Breast epithelium (tissue), 4 donors: ENCODE data around the gene ADAMTSL3. TPM values are rescaled to one million over a fixed set of nuclear protein-coding genes. Genes with fewer than 3 reads are reported as not detected.

Experiments used
- DNase-seq, 2 donors: peaks; one replicate each; pipeline ENCODE4 v3.0.0-alpha.2; 2019; ENCODE audit warnings: low spot score in 2 of 2
- H3K27ac ChIP-seq, 2 donors: fragments of 200-600 bp; sonication (generic) in 1 of 2; one replicate each; pipeline ENCODE4 v1.5.1; 2016 to 2019; ENCODE audit warnings: mild to moderate bottlenecking in 1 of 2
- H3K27me3 ChIP-seq, 2 donors: fragments of 200-600 bp; sonication (generic) in 1 of 2; one replicate each; pipeline versions ENCODE4 v1.5.1 to v1.6.0; 2017 to 2019; ENCODE audit warnings: control low read depth in 1 of 2, mild to moderate bottlenecking in 1 of 2
- H3K36me3 ChIP-seq: fragments of 200-600 bp; one replicate; pipeline ENCODE4 v1.5.1; 2019
- H3K4me1 ChIP-seq, 2 donors: fragments of 200-600 bp; sonication (generic); one replicate each; pipeline ENCODE4 v1.5.1; 2016 to 2019; ENCODE audit warnings: control low read depth in 1 of 2
- H3K4me3 ChIP-seq, 3 donors: fragments of 200-600 bp; sonication (generic); 1 replicate in 2 of 3; 2 replicates in 1 of 3; pipeline ENCODE4 v1.5.1; 2016 to 2019; ENCODE audit warnings: mild to moderate bottlenecking in 3 of 3, moderate library complexity in 2 of 3
- H3K9me3 ChIP-seq, 2 donors: fragments of 200-600 bp; sonication (generic) in 1 of 2; one replicate each; pipeline ENCODE4 v1.5.1; 2016 to 2019; ENCODE audit warnings: control low read depth in 1 of 2
- CTCF ChIP-seq, 3 donors: fragments of 450-650 bp; IDR thresholded peaks; one replicate each; pipeline ENCODE4 v1.5.1; 2016 to 2017; ENCODE audit warnings: antibody characterized with exemption in 3 of 3, mild to moderate bottlenecking in 3 of 3, moderate library complexity in 3 of 3
- POLR2A ChIP-seq: fragments of 450-650 bp; IDR thresholded peaks from one replicate; pipeline ENCODE4 v1.6.1; 2016; ENCODE audit warnings: antibody characterized with exemption, mild to moderate bottlenecking, moderate library complexity
- POLR2AphosphoS5 ChIP-seq, 3 donors: sonication (generic); formaldehyde crosslinking; IDR thresholded peaks; one replicate each; pipeline ENCODE4 v1.6.1; 2017; ENCODE audit warnings: antibody characterized with exemption in 3 of 3
- intact Hi-C: fragments of 100-400 bp; cut with DNase I; formaldehyde crosslinking; loops from one replicate; pipeline ENCODE4 v1.15.1; 2023; ENCODE audit warnings: low total_unique reads
- total RNA-seq, 3 donors: library from RNA; depleted of rRNA; stranded (reverse); fragments of >200 nt; gene quantifications; one replicate each; pipeline ENCODE4 v1.1.0, GENCODE V29; 2016

The ADAMTSL3 gene
- total RNA-seq, 3 donors from 2014 or later: 1.8 to 3.9 (median 2.7) TPM

GRCh38 chr15:83928878-83929418 lies 275.0 kb downstream of the ADAMTSL3 start:
- Histone ChIP-seq H3K4me3 (no peak overlapping the region), H3K36me3 (no peaks in the 10 kb centered on the region), H3K27ac (peak overlapping the region in 1 of 2 donors; percentile 44), H3K27me3 (no peaks in the 10 kb centered on the region), H3K9me3 (peaks cover 0 to 4% of the 10 kb centered on the region in 2 donors), H3K4me1 (no peaks in the 10 kb centered on the region)
- TF ChIP-seq POLR2A (no peak), POLR2AphosphoS5 (IDR thresholded peaks at IDR 0.05) (no peak), CTCF (IDR thresholded peaks at IDR 0.05) (no peak)
- no peak for DNase-seq
- intact Hi-C loops: no loop called here

- DNase-seq: no peak
- Histone ChIP-seq H3K27ac (peak overlapping the region; percentile 44 to 51), H3K4me3 (no peak overlapping the region), H3K9me3 (peaks cover 0 to 4% of the 10 kb centered on the region in 2 donors), H3K36me3 (no peaks in the 10 kb centered on the region), H3K27me3 (no peaks in the 10 kb centered on the region), H3K4me1 (no peaks in the 10 kb centered on the region)
- intact Hi-C loops: no loop called here
- TF ChIP-seq POLR2AphosphoS5 (IDR thresholded peaks at IDR 0.05): no peak
- TF ChIP-seq CTCF (IDR thresholded peaks at IDR 0.05): no peak
- no peak for TF ChIP-seq POLR2A
Observed at GRCh38 chr15:83929619-83930018, 275.7 kb downstream of the ADAMTSL3 start.

- TF ChIP-seq POLR2A (no peak), POLR2AphosphoS5 (IDR thresholded peaks at IDR 0.05) (no peak), CTCF (IDR thresholded peaks at IDR 0.05) (no peak)
Observed at GRCh38 chr15:83930392-83931212, 276.7 kb downstream of the ADAMTSL3 start.

GRCh38 chr15:83935774-83936173 lies 281.9 kb downstream of the ADAMTSL3 start:
- H3K4me3 ChIP-seq: no peak overlapping the region
- no peak for TF ChIP-seq CTCF (IDR thresholded peaks at IDR 0.05)
- no peak for TF ChIP-seq POLR2A
- no peak for TF ChIP-seq POLR2AphosphoS5 (IDR thresholded peaks at IDR 0.05)
- no peak overlapping the region for H3K27ac ChIP-seq
- peaks cover 0 to 4% of the 10 kb centered on the region in 2 donors for H3K9me3 ChIP-seq
- H3K27me3 ChIP-seq: no peaks in the 10 kb centered on the region
- intact Hi-C loops: no loop called here
- H3K4me1 ChIP-seq: no peaks in the 10 kb centered on the region
- no peaks in the 10 kb centered on the region for H3K36me3 ChIP-seq
- DNase-seq: no peak

More at GRCh38 chr15:83930392-83931212, 276.7 kb downstream of the ADAMTSL3 start:
- no peak for DNase-seq
- peaks cover 0 to 4% of the 10 kb centered on the region in 2 donors for H3K9me3 ChIP-seq
- peak overlapping the region; percentile 52 to 76 for H3K27ac ChIP-seq
- no peaks in the 10 kb centered on the region for H3K36me3 ChIP-seq
- intact Hi-C loops: no loop called here
- no peaks in the 10 kb centered on the region for H3K4me1 ChIP-seq
- no peaks in the 10 kb centered on the region for H3K27me3 ChIP-seq
- H3K4me3 ChIP-seq: no peak overlapping the region

- intact Hi-C loops: no loop called here
- H3K36me3 ChIP-seq: no peaks in the 10 kb centered on the region
- TF ChIP-seq POLR2AphosphoS5 (IDR thresholded peaks at IDR 0.05): no peak
- TF ChIP-seq CTCF (IDR thresholded peaks at IDR 0.05): no peak
- TF ChIP-seq POLR2A: no peak
- H3K27me3 ChIP-seq: no peaks in the 10 kb centered on the region
- no peak for DNase-seq
- no peak overlapping the region for H3K27ac ChIP-seq
- no peaks in the 10 kb centered on the region for H3K4me1 ChIP-seq
- H3K4me3 ChIP-seq: no peak overlapping the region
- H3K9me3 ChIP-seq: no peaks in the 10 kb centered on the region
Observed at GRCh38 chr15:83940136-83940535, 286.2 kb downstream of the ADAMTSL3 start.
